Ishikawa (cell line): ENCODE results near the gene ZNF26.

Experiments
- CREB1 ChIP-seq: IDR thresholded peaks from 2 replicates; pipeline ENCODE4 v1.6.1; 2012; ENCODE audit warnings: low read depth
- EGR1 ChIP-seq: IDR thresholded peaks from 2 replicates; pipeline ENCODE4 v1.6.1; 2012
- EP300 ChIP-seq: IDR thresholded peaks from 2 replicates; pipeline ENCODE4 v1.6.1; 2012; ENCODE audit warnings: borderline replicate concordance
- RAD21 ChIP-seq: IDR thresholded peaks from 2 replicates; pipeline ENCODE4 v1.6.1; 2012; ENCODE audit warnings: low read depth
- TAF1 ChIP-seq: IDR thresholded peaks from 2 replicates; pipeline ENCODE4 v1.6.1; 2012; ENCODE audit warnings: low read depth, mild to moderate bottlenecking
- TCF12 ChIP-seq: IDR thresholded peaks from 2 replicates; pipeline ENCODE4 v1.6.1; 2012; ENCODE audit warnings: low read depth
- TEAD4 ChIP-seq: IDR thresholded peaks from 2 replicates; pipeline ENCODE4 v1.6.1; 2012
- YY1 ChIP-seq: IDR thresholded peaks from 2 replicates; pipeline ENCODE4 v1.6.1; 2012; ENCODE audit warnings: low read depth
- ZBTB7A ChIP-seq: IDR thresholded peaks from 2 replicates; pipeline ENCODE4 v1.6.1; 2012; ENCODE audit warnings: low read depth
- TF ChIP-seq, protein P1 (sequence below): IDR thresholded peaks from 2 replicates; pipeline ENCODE4 v1.6.1; 2012
- TF ChIP-seq, protein P2 (sequence below): IDR thresholded peaks from 2 replicates; pipeline ENCODE4 v1.6.1; 2012; ENCODE audit warnings: low read depth, mild to moderate bottlenecking
- TF ChIP-seq, protein P3 (sequence below): IDR thresholded peaks from 2 replicates; pipeline ENCODE4 v1.6.1; 2012

DNA sequence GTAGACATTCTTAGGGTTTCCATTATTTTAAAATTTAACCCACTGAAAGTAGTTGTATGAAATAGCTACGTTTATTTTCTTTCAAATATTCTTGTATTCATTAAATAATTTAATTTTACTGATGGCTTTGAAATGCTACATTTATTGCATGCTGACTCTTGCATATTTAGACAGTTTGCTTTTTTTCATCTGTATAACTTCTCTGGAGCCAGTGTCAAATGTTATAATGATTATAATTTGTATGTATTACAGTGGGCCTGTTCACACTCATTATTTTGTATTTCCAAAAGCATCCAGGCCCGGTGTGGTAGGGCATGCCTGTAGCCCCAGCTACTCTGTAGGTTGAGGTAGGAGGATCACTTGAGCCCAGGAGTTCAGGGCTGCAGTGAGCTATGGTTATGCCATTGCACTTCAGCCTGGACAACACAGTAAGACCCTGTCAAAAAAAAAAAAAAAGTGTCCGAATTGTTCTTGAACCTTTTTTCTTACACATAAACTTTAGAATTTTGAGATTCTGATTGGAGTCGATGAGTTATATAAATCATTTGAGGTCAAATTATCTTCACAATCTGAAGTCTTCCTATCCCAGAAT is 52.0 kb downstream of the ZNF26 start:
- TF ChIP-seq, protein P1, sequence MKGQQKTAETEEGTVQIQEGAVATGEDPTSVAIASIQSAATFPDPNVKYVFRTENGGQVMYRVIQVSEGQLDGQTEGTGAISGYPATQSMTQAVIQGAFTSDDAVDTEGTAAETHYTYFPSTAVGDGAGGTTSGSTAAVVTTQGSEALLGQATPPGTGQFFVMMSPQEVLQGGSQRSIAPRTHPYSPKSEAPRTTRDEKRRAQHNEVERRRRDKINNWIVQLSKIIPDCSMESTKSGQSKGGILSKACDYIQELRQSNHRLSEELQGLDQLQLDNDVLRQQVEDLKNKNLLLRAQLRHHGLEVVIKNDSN: no peak
- TF ChIP-seq, protein P2, sequence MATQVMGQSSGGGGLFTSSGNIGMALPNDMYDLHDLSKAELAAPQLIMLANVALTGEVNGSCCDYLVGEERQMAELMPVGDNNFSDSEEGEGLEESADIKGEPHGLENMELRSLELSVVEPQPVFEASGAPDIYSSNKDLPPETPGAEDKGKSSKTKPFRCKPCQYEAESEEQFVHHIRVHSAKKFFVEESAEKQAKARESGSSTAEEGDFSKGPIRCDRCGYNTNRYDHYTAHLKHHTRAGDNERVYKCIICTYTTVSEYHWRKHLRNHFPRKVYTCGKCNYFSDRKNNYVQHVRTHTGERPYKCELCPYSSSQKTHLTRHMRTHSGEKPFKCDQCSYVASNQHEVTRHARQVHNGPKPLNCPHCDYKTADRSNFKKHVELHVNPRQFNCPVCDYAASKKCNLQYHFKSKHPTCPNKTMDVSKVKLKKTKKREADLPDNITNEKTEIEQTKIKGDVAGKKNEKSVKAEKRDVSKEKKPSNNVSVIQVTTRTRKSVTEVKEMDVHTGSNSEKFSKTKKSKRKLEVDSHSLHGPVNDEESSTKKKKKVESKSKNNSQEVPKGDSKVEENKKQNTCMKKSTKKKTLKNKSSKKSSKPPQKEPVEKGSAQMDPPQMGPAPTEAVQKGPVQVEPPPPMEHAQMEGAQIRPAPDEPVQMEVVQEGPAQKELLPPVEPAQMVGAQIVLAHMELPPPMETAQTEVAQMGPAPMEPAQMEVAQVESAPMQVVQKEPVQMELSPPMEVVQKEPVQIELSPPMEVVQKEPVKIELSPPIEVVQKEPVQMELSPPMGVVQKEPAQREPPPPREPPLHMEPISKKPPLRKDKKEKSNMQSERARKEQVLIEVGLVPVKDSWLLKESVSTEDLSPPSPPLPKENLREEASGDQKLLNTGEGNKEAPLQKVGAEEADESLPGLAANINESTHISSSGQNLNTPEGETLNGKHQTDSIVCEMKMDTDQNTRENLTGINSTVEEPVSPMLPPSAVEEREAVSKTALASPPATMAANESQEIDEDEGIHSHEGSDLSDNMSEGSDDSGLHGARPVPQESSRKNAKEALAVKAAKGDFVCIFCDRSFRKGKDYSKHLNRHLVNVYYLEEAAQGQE: no peak
- TF ChIP-seq CREB1 (no peak), RAD21 (no peak), EGR1 (no peak), TEAD4 (no peak), EP300 (no peak), ZBTB7A (no peak), TCF12 (no peak), YY1 (no peak), TAF1 (no peak)
- TF ChIP-seq, protein P3, sequence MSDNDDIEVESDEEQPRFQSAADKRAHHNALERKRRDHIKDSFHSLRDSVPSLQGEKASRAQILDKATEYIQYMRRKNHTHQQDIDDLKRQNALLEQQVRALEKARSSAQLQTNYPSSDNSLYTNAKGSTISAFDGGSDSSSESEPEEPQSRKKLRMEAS: no peak
